GM12878 (cell line): ENCODE data around the gene C1QTNF1. TPM values are rescaled to one million over a fixed set of nuclear protein-coding genes. Genes with fewer than 3 reads are reported as not detected.

Source experiments
- ATAC-seq: fragments of 200-7000 bp; cut with Tn5 transposase; 3 replicates; pipeline ENCODE4 v1.9.1; 2020; ENCODE audit warnings: mild to moderate bottlenecking, moderate library complexity
- BruUV-seq: library from RNA; stranded (reverse); fragments of 400-500 nt; replicated peaks from 2 replicates; lab custom pipeline; 2021; lab: Mats Ljungman, UMichigan
- CTCF ChIA-PET: fragments of 300-600 bp; sonication (Branson Sonifier 250); formaldehyde crosslinking; extraction: SDS; loops from one replicate; lab custom pipeline; 2021; ENCODE audit warnings: inconsistent platforms; lab: Yijun Ruan, JAX
- POLR2A ChIA-PET: fragments of 350-600 bp; formaldehyde crosslinking; extraction: SDS; loops from one replicate; lab custom pipeline; 2021; ENCODE audit warnings: inconsistent platforms; lab: Charles Lee
- RAD21 ChIA-PET: fragments of 300-600 bp; sonication (Branson Sonifier 250); formaldehyde crosslinking; loops from one replicate; lab custom pipeline; 2023; ENCODE audit warnings: antibody characterized with exemption; ENCODE audit not compliant: unreplicated experiment; lab: Charles Lee
- SMC1A ChIA-PET: fragments of 300-600 bp; sonication (Branson Sonifier 250); formaldehyde crosslinking; loops from one replicate; lab custom pipeline; 2023; ENCODE audit not compliant: unreplicated experiment, uncharacterized antibody; lab: Charles Lee
- DNase-seq: peaks from one replicate; pipeline ENCODE4 v3.0.0-alpha.2; 2011; ENCODE audit warnings: low read depth, low spot score
- FAIRE-seq: peaks from 3 replicates; lab custom pipeline; 2011; peaks lifted over from hg19 to GRCh38; lab: Jason Lieb, UNC
- H2AFZ ChIP-seq: 2 replicates; pipeline ENCODE4 v1.6.0; 2011; ENCODE audit warnings: low read depth, low read length, control low read depth; ENCODE audit not compliant: control insufficient read depth
- H3K27ac ChIP-seq: 2 replicates; pipeline ENCODE4 v1.5.1; 2011; ENCODE audit warnings: control low read depth; ENCODE audit not compliant: control insufficient read depth, insufficient read depth
- H3K27me3 ChIP-seq, 2 experiments: replicated peaks in 1 of 2; 2 replicates each; pipeline versions ENCODE4 v1.6.0 to v1.6.1; 2011; ENCODE audit warnings: low read length in 1 of 2; ENCODE audit not compliant: control insufficient read depth in 2 of 2, insufficient read depth in 2 of 2
- H3K36me3 ChIP-seq, 2 experiments: 2 replicates each; pipeline ENCODE4 v1.5.1; 2011; ENCODE audit warnings: low read length in 1 of 2; ENCODE audit not compliant: control insufficient read depth in 2 of 2, insufficient read depth in 2 of 2
- H3K4me1 ChIP-seq: 2 replicates; pipeline ENCODE4 v1.6.1; 2011; ENCODE audit warnings: mild to moderate bottlenecking, low read length, moderate library complexity, mixed read lengths; ENCODE audit not compliant: control insufficient read depth, insufficient read depth
- H3K4me2 ChIP-seq: 2 replicates; pipeline ENCODE4 v1.6.0; 2011; ENCODE audit warnings: control low read depth; ENCODE audit not compliant: control insufficient read depth, insufficient read depth
- H3K4me3 ChIP-seq: fragments of 200-600 bp; sonication (generic); 2 replicates; pipeline ENCODE4 v1.5.1; 2016
- H3K79me2 ChIP-seq: 2 replicates; pipeline ENCODE4 v1.6.0; 2011; ENCODE audit warnings: low read length; ENCODE audit not compliant: control insufficient read depth, insufficient read depth
- H3K9ac ChIP-seq: 2 replicates; pipeline ENCODE4 v1.8.0; 2011; ENCODE audit warnings: low read length, control low read depth, mixed read lengths; ENCODE audit not compliant: control insufficient read depth, insufficient read depth
- H3K9me3 ChIP-seq: replicated peaks from 3 replicates; pipeline ENCODE4 v1.5.1; 2011; ENCODE audit warnings: mild to moderate bottlenecking, low read length; ENCODE audit not compliant: control insufficient read depth, insufficient read depth
- H4K20me1 ChIP-seq: 2 replicates; pipeline ENCODE4 v1.6.0; 2011; ENCODE audit not compliant: control insufficient read depth, insufficient read depth
- CTCF ChIP-seq, 3 experiments: IDR thresholded peaks in 2 of 3; conservative IDR thresholded peaks in 1 of 3; 2 replicates each; pipeline ENCODE4 v1.5.1; 2011; ENCODE audit warnings: low read depth in 3 of 3, low read length in 3 of 3, mild to moderate bottlenecking in 3 of 3, control low read depth in 2 of 3, moderate library complexity in 2 of 3, inconsistent platforms in 1 of 3, mixed read lengths in 1 of 3; ENCODE audit not compliant: control insufficient read depth in 2 of 3, insufficient read depth in 1 of 3; ENCODE audit errors: extremely low read depth in 1 of 3
- SREBF1 ChIP-seq: IDR thresholded peaks from 2 replicates; pipeline ENCODE4 v1.6.1; 2012; ENCODE audit warnings: mild to moderate bottlenecking, low read length
- WGBS: methylation state at CpG from one replicate; pipeline ENCODE4 v1.1.6; 2016; ENCODE audit warnings: low lambda C conversion rate; ENCODE audit not compliant: insufficient replicate concordance, insufficient coverage; ENCODE audit errors: missing lambda C conversion rate; 5-methylcytosine and 5-hydroxymethylcytosine counted together
- in situ Hi-C: fragments of 300-500 bp; cut with MboI; formaldehyde crosslinking; loops from 9 replicates; pipeline ENCODE4 v1.14.3; 2018; ENCODE audit warnings: mixed read lengths
- intact Hi-C: fragments of 100-400 bp; cut with micrococcal nuclease; formaldehyde crosslinking; loops from one replicate; pipeline ENCODE4 v1.14.2; 2022; ENCODE audit not compliant: unreplicated experiment
- polyA plus RNA-seq, 11 experiments: library from polyadenylated mRNA; depleted of rRNA in 4 of 11; unstranded in 6 of 11; stranded (reverse) in 5 of 11; fragments of >200 nt; fragmentation: Nextera tagmentation in 4 of 11; fragmentation: Illumina TruSeq in 1 of 11; extraction: Ambion mirVana in 4 of 11; extraction: Trizol in 1 of 11; gene quantifications; 1 replicate in 1 of 11; 2 replicates in 10 of 11; pipeline versions ENCODE4 v1.2.1 to v1.2.3, GENCODE V29; 2011 to 2016; ENCODE audit warnings: inconsistent platforms in 2 of 11, missing spikeins in 2 of 11, low read depth in 1 of 11
- total RNA-seq, 4 experiments: library from RNA; depleted of rRNA in 3 of 4; stranded (reverse); fragments of >200 nt in 3 of 4; fragmentation: Illumina TruSeq in 1 of 4; extraction: Trizol in 1 of 4; gene quantifications; 2 replicates each; pipeline versions ENCODE4 v1.2.1 to v1.2.3, GENCODE V29; 2013 to 2021

Gene C1QTNF1
- total and polyA plus RNA-seq, 10 of the 15 experiments (the other 5 are each of a cell fraction or from before 2014, with no cell fraction given) = 0.05 to 1.1 (median 0.15) TPM; not detected in 4

- ATAC-seq (no peak), DNase-seq (no peak), FAIRE-seq (no peak)
- ChIA-PET CTCF (interaction anchor here (1.0 kb wide), 1 partner anchor 14 kb away, joined by 3 read pairs; no protein-coding TSS in a partner anchor), RAD21 (no interaction called here), POLR2A (no interaction called here), SMC1A (interaction anchor here (1.4 kb wide), 1 partner anchor 13 kb away, joined by 5 read pairs; no protein-coding TSS in a partner anchor)
- Histone ChIP-seq H3K4me2 (no peak overlapping the region), H3K79me2 (no peaks in the 10 kb centered on the region), H3K9me3 (no peaks in the 10 kb centered on the region), H2AFZ (no peak overlapping the region), H3K4me1 (no peaks in the 10 kb centered on the region), H3K27ac (no peak overlapping the region), H3K36me3 (no peaks in the 10 kb centered on the region), H3K4me3 (no peak overlapping the region), H3K9ac (no peak overlapping the region), H4K20me1 (no peaks in the 10 kb centered on the region), H3K27me3 (peaks cover 13 to 18% of the 10 kb centered on the region in 2 experiments)
- intact Hi-C loops = no loop called here
- in situ Hi-C loops = no loop called here
- WGBS = 43% methylated on average over 17 of the region's 17 CpGs
- TF ChIP-seq SREBF1 (no peak), CTCF (IDR thresholded peaks at IDR 0.05 in 2 of 3, conservative IDR thresholded peaks at IDR 0.05 in 1 of 3; ENCODE audit: control insufficient read depth in 2 of 3, extremely low read depth in 1 of 3, insufficient read depth in 1 of 3, low read depth in 3 of 3, low read length in 3 of 3) (0 out of 6 replicates have a peak, but pooled peaks of 2 of the 3 experiments have one; percentile 3 to 11)
- no TSS peak for BruUV-seq
Measured at GRCh38 chr17:79028496-79029326, 4.7 kb downstream of the C1QTNF1 start.
